A673 (cell line): Measurements from ENCODE around the gene FOSL1. TPM values are rescaled to one million over a fixed set of nuclear protein-coding genes. Genes with fewer than 3 reads are reported as not detected.

Source experiments
- BruUV-seq: library from RNA; stranded (reverse); fragments of 400-500 nt; replicated peaks from 2 replicates; lab custom pipeline; 2021; lab: Mats Ljungman, UMichigan
- CTCF ChIA-PET: fragments of 300-600 bp; sonication (Branson Sonifier 250); formaldehyde crosslinking; loops from one replicate; lab custom pipeline; 2022; ENCODE audit warnings: antibody characterized with exemption; lab: Charles Lee
- POLR2A ChIA-PET: fragments of 300-600 bp; sonication (Branson Sonifier 250); formaldehyde crosslinking; loops from one replicate; lab custom pipeline; 2022; ENCODE audit warnings: antibody characterized with exemption; ENCODE audit not compliant: low non-redundant PET; lab: Charles Lee
- DNase-seq: peaks from one replicate; pipeline ENCODE4 v3.0.0-alpha.2; 2015; ENCODE audit warnings: low spot score
- H3K27ac ChIP-seq: fragments of 200-600 bp; sonication (generic); 2 replicates; pipeline ENCODE4 v1.5.1; 2016; ENCODE audit warnings: mixed run types, low read depth, mild to moderate bottlenecking, mixed read lengths, antibody characterized with exemption, low read length; ENCODE audit not compliant: poor library complexity, severe bottlenecking
- H3K27me3 ChIP-seq: fragments of 200-600 bp; sonication (generic); replicated peaks from 2 replicates; pipeline ENCODE4 v1.6.1; 2017; ENCODE audit warnings: mixed run types, low read depth, mild to moderate bottlenecking, mixed read lengths, antibody characterized with exemption, low read length; ENCODE audit not compliant: insufficient read depth, poor library complexity
- H3K36me3 ChIP-seq: fragments of 200-600 bp; sonication (generic); 2 replicates; pipeline ENCODE4 v1.6.1; 2016; ENCODE audit warnings: mixed run types, mild to moderate bottlenecking, mixed read lengths, antibody characterized with exemption, low read length; ENCODE audit not compliant: insufficient read depth, poor library complexity, severe bottlenecking
- H3K4me1 ChIP-seq: fragments of 200-600 bp; sonication (generic); 2 replicates; pipeline ENCODE4 v1.6.1; 2017; ENCODE audit warnings: mixed run types, mild to moderate bottlenecking, mixed read lengths, antibody characterized with exemption, low read length; ENCODE audit not compliant: insufficient read depth, poor library complexity, severe bottlenecking
- H3K4me3 ChIP-seq: fragments of 200-600 bp; sonication (generic); 2 replicates; pipeline ENCODE4 v1.5.1; 2016; ENCODE audit warnings: low read depth, mixed run types, mild to moderate bottlenecking, mixed read lengths, low read length; ENCODE audit not compliant: poor library complexity, severe bottlenecking
- H3K9me3 ChIP-seq: fragments of 200-600 bp; sonication (generic); 2 replicates; pipeline ENCODE4 v1.6.1; 2016; ENCODE audit warnings: mixed run types, low read depth, mild to moderate bottlenecking, mixed read lengths, antibody characterized with exemption, low read length; ENCODE audit not compliant: poor library complexity, severe bottlenecking
- CTCF ChIP-seq: fragments of 300-800, 200-600 bp; sonication (generic); conservative IDR thresholded peaks from 2 replicates; pipeline ENCODE4 v1.5.1; 2017; ENCODE audit warnings: low read depth, mild to moderate bottlenecking, antibody characterized with exemption, low read length, moderate library complexity, mixed read lengths
- EZH2 ChIP-seq: fragments of 200-600 bp; sonication (generic); IDR thresholded peaks from 2 replicates; pipeline ENCODE4 v1.6.1; 2017; ENCODE audit warnings: borderline replicate concordance, low read depth, mild to moderate bottlenecking, mixed read lengths, antibody characterized with exemption, low read length; ENCODE audit not compliant: poor library complexity, severe bottlenecking
- intact Hi-C: fragments of 100-400 bp; cut with micrococcal nuclease; formaldehyde crosslinking; loops from one replicate; pipeline ENCODE4 v1.10.0; 2022; ENCODE audit not compliant: unreplicated experiment
- total RNA-seq: library from RNA; stranded (reverse); gene quantifications from 2 replicates; pipeline ENCODE4 v1.2.3, GENCODE V29; 2021

The FOSL1 gene
- total RNA-seq, 1 experiment from 2014 or later, result 29.0 TPM

GRCh38 chr11:65883786-65884715, 16.1 kb downstream of the FOSL1 start:
- intact Hi-C loops, result loop anchor here (1.0 kb wide), 1 partner anchor 105 kb away; no protein-coding TSS in a partner anchor
- no TSS peak for BruUV-seq
- H3K27ac ChIP-seq, result no peak overlapping the region
- peaks cover 8% of the 10 kb centered on the region for H3K4me1 ChIP-seq
- DNase-seq, result no peak
- no peak overlapping the region for H3K4me3 ChIP-seq
- H3K9me3 ChIP-seq, result no peaks in the 10 kb centered on the region
- no peaks in the 10 kb centered on the region for H3K27me3 ChIP-seq
- POLR2A ChIA-PET, result interaction anchor here (0.9 kb wide), 1 partner anchor 18 kb away, joined by 13 read pairs; no protein-coding TSS in a partner anchor
- no peak for TF ChIP-seq CTCF
- TF ChIP-seq EZH2, result no peak
- H3K36me3 ChIP-seq, result peaks cover 48% of the 10 kb centered on the region
- CTCF ChIA-PET, result interaction anchor here (0.6 to 2.3 kb wide), 10 partner anchors 10 to 946 kb away, joined by 3 to 16 read pairs (median 6); partner anchors contain the start of gene MUS81

GRCh38 chr11:65883058-65883761, 17.0 kb downstream of the FOSL1 start:
- DNase-seq, result no peak
- no TSS peak for BruUV-seq
- Histone ChIP-seq H3K9me3 (no peaks in the 10 kb centered on the region), H3K4me1 (peaks cover 7% of the 10 kb centered on the region), H3K4me3 (no peak overlapping the region), H3K27ac (no peak overlapping the region), H3K36me3 (peaks cover 48% of the 10 kb centered on the region), H3K27me3 (no peaks in the 10 kb centered on the region)
- POLR2A ChIA-PET, result no interaction called here
- CTCF ChIA-PET, result no interaction called here
- intact Hi-C loops, result no loop called here
- no peak for TF ChIP-seq CTCF
- TF ChIP-seq EZH2, result no peak

- ChIA-PET POLR2A (no interaction called here), CTCF (interaction anchor here (0.6 kb wide), 1 partner anchor 156 kb away, joined by 7 read pairs; no protein-coding TSS in a partner anchor)
- no peak for TF ChIP-seq EZH2
- no peak for TF ChIP-seq CTCF
- intact Hi-C loops, result no loop called here
- DNase-seq, result no peak
- no peak overlapping the region for H3K4me3 ChIP-seq
- H3K36me3 ChIP-seq, result peaks cover 48% of the 10 kb centered on the region
- no peaks in the 10 kb centered on the region for H3K9me3 ChIP-seq
- no TSS peak for BruUV-seq
- peaks cover 3% of the 10 kb centered on the region for H3K4me1 ChIP-seq
- H3K27me3 ChIP-seq, result no peaks in the 10 kb centered on the region
- H3K27ac ChIP-seq, result no peak overlapping the region
Measured at GRCh38 chr11:65882120-65883057, 17.8 kb downstream of the FOSL1 start.
